Measurements from ENCODE around the gene ADAMTSL1.

The ADAMTSL1 gene

DNA sequence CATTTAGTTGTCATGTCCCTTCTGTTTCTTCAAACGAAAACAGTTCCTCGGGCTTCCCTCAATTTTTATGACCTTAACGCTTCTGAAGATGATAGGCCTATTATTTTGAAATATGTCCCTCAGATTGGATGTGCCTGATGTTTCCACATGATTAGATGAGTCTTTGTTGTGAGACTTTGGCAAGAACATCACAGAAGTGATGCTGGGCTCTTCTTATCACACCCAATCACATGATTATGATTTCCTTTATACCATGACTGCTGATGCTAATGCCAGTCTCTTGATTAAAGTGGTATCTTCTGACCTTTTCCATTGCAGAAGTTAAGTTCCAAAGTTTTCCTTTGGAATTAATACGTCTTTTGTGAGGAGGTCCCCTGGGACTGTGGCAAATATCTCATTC, 383.4 kb downstream of the ADAMTSL1 start:
- no peak overlapping the region for H3K4me3 ChIP-seq (ENCODE audit: low read depth, low read length)
- TF ChIP-seq CTCF (conservative IDR thresholded peaks at IDR 0.05; ENCODE audit: low read depth, low read length), result no peak
- no peak for DNase-seq (ENCODE audit: low read depth)

- DNase-seq (ENCODE audit: low read depth), result peak; percentile 89
- H3K4me3 ChIP-seq (ENCODE audit: low read depth, low read length), result no peak overlapping the region
These were observed 383.8 kb downstream of the ADAMTSL1 start for GRCh38 chr9:18857769-18858168.

DNA sequence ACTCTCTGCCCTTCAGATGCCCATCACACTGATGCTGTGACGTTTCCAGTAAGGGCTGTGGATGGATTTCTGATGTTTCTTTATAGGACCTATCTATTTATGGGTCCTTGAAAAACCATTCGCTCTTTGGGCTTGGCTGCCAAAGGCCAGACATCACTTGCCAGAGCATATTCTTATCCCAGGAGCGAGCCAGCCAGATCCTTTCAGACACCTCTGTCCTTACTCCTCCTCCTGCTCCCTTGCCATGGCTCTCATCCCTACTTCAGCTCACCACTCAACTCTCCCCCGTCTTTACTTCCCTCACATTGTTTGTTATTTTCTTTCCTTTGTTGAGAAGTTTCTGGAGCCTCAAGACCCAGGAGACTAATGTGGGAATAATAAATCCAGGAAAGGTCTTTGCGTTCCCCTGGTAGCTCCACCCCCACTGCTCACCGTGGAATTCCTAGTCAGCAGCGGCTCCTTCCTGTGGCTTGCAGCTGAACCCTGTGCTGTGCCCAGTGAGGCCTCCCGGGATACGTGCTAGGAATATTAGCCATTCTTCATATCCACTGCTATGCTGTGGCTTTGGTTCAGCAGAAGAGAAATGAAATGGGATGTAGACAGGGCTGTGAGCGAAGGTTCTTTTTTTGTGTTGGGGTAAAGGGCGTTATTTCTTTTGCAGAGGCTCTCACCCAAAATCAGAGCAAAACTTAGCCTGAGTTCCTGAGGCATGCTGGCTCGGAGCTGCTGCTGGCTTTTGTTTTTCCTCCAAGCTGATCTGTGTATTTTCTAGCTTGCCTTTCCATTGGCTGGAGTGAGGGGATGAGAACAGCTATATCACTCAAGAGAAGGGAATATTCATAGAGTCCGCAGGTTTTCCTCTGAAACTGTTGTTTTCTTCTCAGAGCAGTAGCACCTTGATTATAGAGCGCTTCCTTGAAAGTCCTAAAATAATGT, 387.9 kb downstream of the ADAMTSL1 start:
- H3K4me3 ChIP-seq (ENCODE audit: low read depth, low read length), result no peak overlapping the region
- TF ChIP-seq CTCF (conservative IDR thresholded peaks at IDR 0.05; ENCODE audit: low read depth, low read length), result peak; percentile 34
- peak; percentile 67 for DNase-seq (ENCODE audit: low read depth)

More at GRCh38 chr9:18857769-18858168, 383.8 kb downstream of the ADAMTSL1 start:
- TF ChIP-seq CTCF (conservative IDR thresholded peaks at IDR 0.05; ENCODE audit: low read depth, low read length), result no peak

DNA sequence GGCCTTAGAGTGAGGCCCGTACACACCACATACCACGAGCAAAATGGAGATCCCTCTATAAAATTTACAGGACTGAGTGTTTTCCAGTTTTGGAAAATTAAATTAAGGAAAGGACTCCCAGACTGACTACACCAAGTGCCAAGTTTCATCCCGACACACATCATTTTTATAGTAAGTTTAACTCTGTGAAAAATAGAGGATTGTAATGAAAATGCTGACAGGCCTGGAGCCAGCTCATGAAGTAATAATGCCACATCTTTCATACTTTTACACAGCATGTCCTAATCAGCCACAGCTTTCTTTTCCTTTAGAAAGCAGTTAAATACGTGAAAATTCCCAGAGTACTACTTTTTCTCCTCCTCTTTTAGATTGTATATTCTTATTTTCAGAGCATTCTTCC, 389.8 kb downstream of the ADAMTSL1 start:
- TF ChIP-seq CTCF (conservative IDR thresholded peaks at IDR 0.05; ENCODE audit: low read depth, low read length), result no peak
- no peak overlapping the region for H3K4me3 ChIP-seq (ENCODE audit: low read depth, low read length)
- DNase-seq (ENCODE audit: low read depth), result no peak

GRCh38 chr9:18864516-18864915, 390.6 kb downstream of the ADAMTSL1 start:
- no peak for DNase-seq (ENCODE audit: low read depth)
- no peak overlapping the region for H3K4me3 ChIP-seq (ENCODE audit: low read depth, low read length)
- no peak for TF ChIP-seq CTCF (conservative IDR thresholded peaks at IDR 0.05; ENCODE audit: low read depth, low read length)

GRCh38 chr9:18865542-18865941, 391.6 kb downstream of the ADAMTSL1 start:
- DNase-seq (ENCODE audit: low read depth), result no peak
- H3K4me3 ChIP-seq (ENCODE audit: low read depth, low read length), result no peak overlapping the region
- TF ChIP-seq CTCF (conservative IDR thresholded peaks at IDR 0.05; ENCODE audit: low read depth, low read length), result no peak
